CD8-positive, alpha-beta memory T cell (primary cell): ENCODE measurements around the gene IGF2R. TPM values are rescaled to one million over a fixed set of nuclear protein-coding genes. Genes with fewer than 3 reads are reported as not detected.
"Not testable (repeated sequence)": the region's sequence is repeated elsewhere in the genome, so short reads cannot be mapped to it uniquely, and the experiment has no call there.

Source experiments
- CTCF ChIA-PET: fragments of 350-600 bp; sonication (Branson Sonifier 250); formaldehyde crosslinking; loops from one replicate; lab custom pipeline; 2021; ENCODE audit warnings: antibody characterized with exemption; lab: Charles Lee
- POLR2A ChIA-PET: fragments of 350-600 bp; sonication (Branson Sonifier 250); formaldehyde crosslinking; loops from one replicate; lab custom pipeline; 2021; ENCODE audit warnings: antibody characterized with exemption; lab: Charles Lee
- DNase-seq, 5 donors: peaks; one replicate each; pipeline versions ENCODE4 v3.0.0 to v3.0.0-alpha.2; 2020 to 2022; ENCODE audit warnings: mixed read lengths in 1 of 5
- H3K27ac ChIP-seq: one replicate; pipeline ENCODE4 v1.7.0; 2013; ENCODE audit warnings: low read depth, mild to moderate bottlenecking, low read length, moderate library complexity
- H3K27me3 ChIP-seq: 2 replicates; pipeline ENCODE4 v1.7.0; 2013; ENCODE audit warnings: low read length, mild to moderate bottlenecking; ENCODE audit not compliant: insufficient read depth, poor library complexity, severe bottlenecking
- H3K36me3 ChIP-seq: 2 replicates; pipeline ENCODE4 v1.7.0; 2013; ENCODE audit warnings: mild to moderate bottlenecking, low read length, moderate library complexity; ENCODE audit not compliant: insufficient read depth
- H3K4me1 ChIP-seq: 2 replicates; pipeline ENCODE4 v1.7.0; 2013; ENCODE audit warnings: mild to moderate bottlenecking, low read length, moderate library complexity; ENCODE audit not compliant: insufficient read depth
- H3K4me3 ChIP-seq: 2 replicates; pipeline ENCODE4 v1.7.0; 2013; ENCODE audit warnings: mild to moderate bottlenecking, low read length
- H3K9me3 ChIP-seq: 2 replicates; pipeline ENCODE4 v1.7.0; 2013; ENCODE audit warnings: mild to moderate bottlenecking, low read length
- H3K27ac Mint-ChIP-seq, 8 donors: one replicate each; pipeline ENCODE4 v1.8.0; 2020 to 2021; ENCODE audit warnings: mixed read lengths in 8 of 8, mild to moderate bottlenecking in 6 of 8, inconsistent platforms in 3 of 8, moderate library complexity in 3 of 8
- H3K27me3 Mint-ChIP-seq, 2 donors: one replicate each; pipeline ENCODE4 v1.8.0; 2020 to 2021; ENCODE audit warnings: mixed read lengths in 2 of 2, mild to moderate bottlenecking in 1 of 2, moderate library complexity in 1 of 2
- H3K36me3 Mint-ChIP-seq, 3 donors: one replicate each; pipeline ENCODE4 v1.8.0; 2020 to 2021; ENCODE audit warnings: mixed read lengths in 3 of 3, inconsistent platforms in 1 of 3, mild to moderate bottlenecking in 1 of 3
- H3K4me1 Mint-ChIP-seq, 3 donors: one replicate each; pipeline ENCODE4 v1.8.0; 2020 to 2021; ENCODE audit warnings: mixed read lengths in 3 of 3, inconsistent platforms in 1 of 3, mild to moderate bottlenecking in 1 of 3
- H3K4me3 Mint-ChIP-seq, 7 donors: one replicate each; pipeline ENCODE4 v1.8.0; 2020 to 2021; ENCODE audit warnings: mixed read lengths in 7 of 7, mild to moderate bottlenecking in 6 of 7, moderate library complexity in 4 of 7, inconsistent platforms in 2 of 7
- H3K9me3 Mint-ChIP-seq, 5 donors: one replicate each; pipeline ENCODE4 v1.8.0; 2020 to 2022; ENCODE audit warnings: mixed read lengths in 5 of 5, mild to moderate bottlenecking in 3 of 5, moderate library complexity in 2 of 5, inconsistent platforms in 1 of 5
- polyA plus RNA-seq: library from polyadenylated mRNA; unstranded; fragments of 300-500 nt; fragmentation: Illumina TruSeq; gene quantifications from one replicate; pipeline ENCODE4 v1.2.3, GENCODE V29; 2021
- total RNA-seq, 2 experiments: library from RNA; stranded (reverse); gene quantifications; one replicate each; pipeline ENCODE4 v1.2.3, GENCODE V29; 2021

The IGF2R gene
- total and polyA plus RNA-seq, 3 experiments from 2014 or later = 27.5 to 93.7 (median 91.4) TPM

- ChIA-PET CTCF (no interaction called here), POLR2A (no interaction called here)
- no peak for DNase-seq
- Histone ChIP-seq H3K27ac (no peak overlapping the region), H3K36me3 (peaks cover 63% of the 10 kb centered on the region), H3K4me3 (no peak overlapping the region), H3K4me1 (no peaks in the 10 kb centered on the region), H3K27me3 (no peaks in the 10 kb centered on the region), H3K9me3 (no peaks in the 10 kb centered on the region)
- H3K4me3 Mint-ChIP-seq = peak overlapping the region in 3 of 7 donors; percentile 17 to 59 (median 24)
- H3K27ac Mint-ChIP-seq = peak overlapping the region in 6 of 8 donors; percentile 4 to 78 (median 32)
- no peaks in the 10 kb centered on the region for H3K9me3 Mint-ChIP-seq
- H3K36me3 Mint-ChIP-seq = peaks cover 4 to 92% (median 46%) of the 10 kb centered on the region in 3 donors
- H3K4me1 Mint-ChIP-seq = peaks cover 6 to 15% (median 14%) of the 10 kb centered on the region in 3 donors
- no peaks in the 10 kb centered on the region for H3K27me3 Mint-ChIP-seq
Measured at GRCh38 chr6:160085713-160086505, 117.0 kb downstream of the IGF2R start.

- DNase-seq = no peak
- no peaks in the 10 kb centered on the region for H3K9me3 ChIP-seq
- H3K27me3 ChIP-seq = no peaks in the 10 kb centered on the region
- CTCF ChIA-PET = no interaction called here
- H3K36me3 ChIP-seq = peaks cover 68% of the 10 kb centered on the region
- H3K36me3 Mint-ChIP-seq = peaks cover 0 to 89% (median 41%) of the 10 kb centered on the region in 3 donors
- H3K4me1 ChIP-seq = no peaks in the 10 kb centered on the region
- no peak overlapping the region for H3K27ac ChIP-seq
- no peak overlapping the region for H3K4me3 ChIP-seq
- no peaks in the 10 kb centered on the region for H3K9me3 Mint-ChIP-seq
- H3K4me1 Mint-ChIP-seq = peaks cover 6 to 14% (median 12%) of the 10 kb centered on the region in 3 donors
- no peak overlapping the region for H3K4me3 Mint-ChIP-seq
- peak overlapping the region in 3 of 8 donors; percentile 36 to 75 (median 58) for H3K27ac Mint-ChIP-seq
- no peaks in the 10 kb centered on the region for H3K27me3 Mint-ChIP-seq
- POLR2A ChIA-PET = no interaction called here
Measured at GRCh38 chr6:160086754-160087153, 117.9 kb downstream of the IGF2R start.

- peaks cover 6 to 14% (median 12%) of the 10 kb centered on the region in 3 donors for H3K4me1 Mint-ChIP-seq
- no peaks in the 10 kb centered on the region for H3K27me3 Mint-ChIP-seq
- H3K9me3 ChIP-seq = no peaks in the 10 kb centered on the region
- DNase-seq = no peak
- no peak overlapping the region for H3K4me3 Mint-ChIP-seq
- ChIA-PET CTCF (interaction anchor here (1.6 kb wide), 1 partner anchor 298 kb away, joined by 4 read pairs; the partner anchor contains the start of gene MRPL18), POLR2A (no interaction called here)
- peaks cover 75% of the 10 kb centered on the region for H3K36me3 ChIP-seq
- peak overlapping the region in 5 of 8 donors; percentile 54 to 81 (median 64) for H3K27ac Mint-ChIP-seq
- H3K4me3 ChIP-seq = no peak overlapping the region
- H3K36me3 Mint-ChIP-seq = peaks cover 0 to 90% (median 36%) of the 10 kb centered on the region in 3 donors
- no peak overlapping the region for H3K27ac ChIP-seq
- no peaks in the 10 kb centered on the region for H3K4me1 ChIP-seq
- H3K27me3 ChIP-seq = no peaks in the 10 kb centered on the region
- H3K9me3 Mint-ChIP-seq = no peaks in the 10 kb centered on the region
Measured at GRCh38 chr6:160088069-160088783, 119.3 kb downstream of the IGF2R start.

GRCh38 chr6:160088784-160089533 lies 120.1 kb downstream of the IGF2R start:
- Mint-ChIP-seq H3K27ac (peak overlapping the region in 2 of 8 donors; percentile 35 to 61), H3K36me3 (peaks cover 1 to 90% (median 37%) of the 10 kb centered on the region in 3 donors), H3K9me3 (no peaks in the 10 kb centered on the region), H3K4me1 (peaks cover 6 to 14% (median 12%) of the 10 kb centered on the region in 3 donors), H3K27me3 (no peaks in the 10 kb centered on the region), H3K4me3 (no peak overlapping the region)
- no peaks in the 10 kb centered on the region for H3K27me3 ChIP-seq
- ChIA-PET POLR2A (no interaction called here), CTCF (no interaction called here)
- H3K4me3 ChIP-seq = no peak overlapping the region
- no peaks in the 10 kb centered on the region for H3K4me1 ChIP-seq
- no peaks in the 10 kb centered on the region for H3K9me3 ChIP-seq
- H3K36me3 ChIP-seq = peaks cover 79% of the 10 kb centered on the region
- no peak for DNase-seq
- H3K27ac ChIP-seq = no peak overlapping the region

- Mint-ChIP-seq H3K36me3 (peaks cover 6 to 90% (median 39%) of the 10 kb centered on the region in 3 donors), H3K27me3 (no peaks in the 10 kb centered on the region), H3K9me3 (no peaks in the 10 kb centered on the region), H3K4me1 (peaks cover 6 to 12% (median 7%) of the 10 kb centered on the region in 3 donors), H3K27ac (peak overlapping the region in 2 of 8 donors; percentile 35 to 61), H3K4me3 (no peak overlapping the region)
- H3K4me3 ChIP-seq = no peak overlapping the region
- H3K4me1 ChIP-seq = no peaks in the 10 kb centered on the region
- peaks cover 78% of the 10 kb centered on the region for H3K36me3 ChIP-seq
- ChIA-PET POLR2A (no interaction called here), CTCF (no interaction called here)
- DNase-seq = no peak
- H3K27ac ChIP-seq = no peak overlapping the region
- no peaks in the 10 kb centered on the region for H3K27me3 ChIP-seq
- H3K9me3 ChIP-seq = no peaks in the 10 kb centered on the region
Measured at GRCh38 chr6:160089534-160089897, 120.6 kb downstream of the IGF2R start.

GRCh38 chr6:160090442-160091239 lies 121.8 kb downstream of the IGF2R start:
- H3K9me3 Mint-ChIP-seq, H3K4me3 Mint-ChIP-seq, H3K4me1 Mint-ChIP-seq, CTCF ChIA-PET, H3K27me3 Mint-ChIP-seq, H3K9me3 ChIP-seq, DNase-seq, POLR2A ChIA-PET, H3K27me3 ChIP-seq, H3K4me3 ChIP-seq, H3K4me1 ChIP-seq, H3K27ac ChIP-seq: not testable (repeated sequence)
- peaks cover 74% of the 10 kb centered on the region for H3K36me3 ChIP-seq
- Mint-ChIP-seq H3K36me3 (peaks cover 6 to 87% (median 29%) of the 10 kb centered on the region in 3 donors), H3K27ac (peak overlapping the region in 1 of 8 donors; percentile 33)

GRCh38 chr6:160092176-160092575 lies 123.3 kb downstream of the IGF2R start:
- H3K36me3 ChIP-seq = peaks cover 74% of the 10 kb centered on the region

More at GRCh38 chr6:160092176-160092575, 123.3 kb downstream of the IGF2R start:
- H3K9me3 Mint-ChIP-seq, H3K27ac Mint-ChIP-seq, H3K4me3 ChIP-seq, H3K4me1 ChIP-seq, H3K4me1 Mint-ChIP-seq, H3K9me3 ChIP-seq, CTCF ChIA-PET, DNase-seq, H3K27me3 ChIP-seq, H3K27ac ChIP-seq, POLR2A ChIA-PET, H3K4me3 Mint-ChIP-seq, H3K27me3 Mint-ChIP-seq: not testable (repeated sequence)
- H3K36me3 Mint-ChIP-seq = peaks cover 14 to 87% (median 34%) of the 10 kb centered on the region in 3 donors
